DMS79 treated with DMSO at 0.1 percent for 48 hours (cell line): ENCODE measurements around the gene GXYLT1.
"Not testable (repeated sequence)": the region's sequence is repeated elsewhere in the genome, so short reads cannot be mapped to it uniquely, and the experiment has no call there.

Source experiments
- DNase-seq: peaks from one replicate; lab custom pipeline; 2025; lab: John Stamatoyannopoulos, UW

GXYLT1 gene

GRCh38 chr12:42094277-42094676 is 50.4 kb downstream of the GXYLT1 start:
- DNase-seq, result no peak

- DNase-seq, result no peak
Observed at GRCh38 chr12:42091769-42092168, 52.9 kb downstream of the GXYLT1 start.

GRCh38 chr12:42090899-42091298 is 53.8 kb downstream of the GXYLT1 start:
- no peak for DNase-seq

- DNase-seq, result no peak
Observed at GRCh38 chr12:42086031-42086430, 58.6 kb downstream of the GXYLT1 start.

GRCh38 chr12:42085594-42085993 is 59.1 kb downstream of the GXYLT1 start:
- no peak for DNase-seq

GRCh38 chr12:42084522-42084921 is 60.2 kb downstream of the GXYLT1 start:
- DNase-seq, result no peak

GRCh38 chr12:42076976-42077375 is 67.7 kb downstream of the GXYLT1 start:
- no peak for DNase-seq

GRCh38 chr12:42070036-42070435 is 74.6 kb downstream of the GXYLT1 start:
- DNase-seq, result no peak

- no peak for DNase-seq
Observed at GRCh38 chr12:42059127-42059526, 85.5 kb downstream of the GXYLT1 start.

- no peak for DNase-seq
Observed at GRCh38 chr12:42056130-42056529, 88.5 kb downstream of the GXYLT1 start.

GRCh38 chr12:42053456-42053855 is 91.2 kb downstream of the GXYLT1 start:
- DNase-seq, result no peak

- DNase-seq, result not testable (repeated sequence)
Observed at GRCh38 chr12:42048980-42049379, 95.7 kb downstream of the GXYLT1 start.

GRCh38 chr12:42039577-42039976 is 105.1 kb downstream of the GXYLT1 start:
- no peak for DNase-seq

GRCh38 chr12:42039176-42039575 is 105.5 kb downstream of the GXYLT1 start:
- no peak for DNase-seq

GRCh38 chr12:42031847-42032564 is 112.7 kb downstream of the GXYLT1 start:
- DNase-seq, result no peak
